ENCODE results near the gene ZNF182. TPM values are rescaled to one million over a fixed set of nuclear protein-coding genes. Genes with fewer than 3 reads are reported as not detected.

ZNF182 gene
- total and polyA plus RNA-seq, 2 experiments from 2014 or later: 3.1 to 4.1 TPM

DNA sequence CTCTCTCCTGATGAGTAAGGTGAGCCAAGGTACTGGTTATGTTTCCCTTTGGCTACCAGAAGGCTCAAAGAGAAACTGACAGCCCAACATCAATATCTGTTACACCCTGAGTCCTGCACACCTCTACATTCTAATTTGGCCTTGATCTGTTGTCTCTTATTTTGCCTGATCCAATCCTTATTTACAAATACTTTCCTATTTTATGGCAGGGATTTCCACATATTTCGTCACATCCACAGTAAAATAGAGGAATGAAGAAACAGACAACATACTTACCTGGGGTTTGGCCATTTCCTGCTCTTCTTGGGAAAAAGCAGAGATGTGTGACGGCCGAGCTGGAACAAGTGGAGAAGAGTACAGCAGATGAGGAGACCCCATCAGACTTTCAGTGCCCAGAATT is 1.5 kb downstream of the ZNF182 start:
- TF ChIP-seq, protein P1, sequence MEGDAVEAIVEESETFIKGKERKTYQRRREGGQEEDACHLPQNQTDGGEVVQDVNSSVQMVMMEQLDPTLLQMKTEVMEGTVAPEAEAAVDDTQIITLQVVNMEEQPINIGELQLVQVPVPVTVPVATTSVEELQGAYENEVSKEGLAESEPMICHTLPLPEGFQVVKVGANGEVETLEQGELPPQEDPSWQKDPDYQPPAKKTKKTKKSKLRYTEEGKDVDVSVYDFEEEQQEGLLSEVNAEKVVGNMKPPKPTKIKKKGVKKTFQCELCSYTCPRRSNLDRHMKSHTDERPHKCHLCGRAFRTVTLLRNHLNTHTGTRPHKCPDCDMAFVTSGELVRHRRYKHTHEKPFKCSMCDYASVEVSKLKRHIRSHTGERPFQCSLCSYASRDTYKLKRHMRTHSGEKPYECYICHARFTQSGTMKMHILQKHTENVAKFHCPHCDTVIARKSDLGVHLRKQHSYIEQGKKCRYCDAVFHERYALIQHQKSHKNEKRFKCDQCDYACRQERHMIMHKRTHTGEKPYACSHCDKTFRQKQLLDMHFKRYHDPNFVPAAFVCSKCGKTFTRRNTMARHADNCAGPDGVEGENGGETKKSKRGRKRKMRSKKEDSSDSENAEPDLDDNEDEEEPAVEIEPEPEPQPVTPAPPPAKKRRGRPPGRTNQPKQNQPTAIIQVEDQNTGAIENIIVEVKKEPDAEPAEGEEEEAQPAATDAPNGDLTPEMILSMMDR (IDR thresholded peaks at IDR 0.05; ENCODE audit: low read depth, low read length): no peak
- Histone ChIP-seq H3K36me3 (no peaks in the 10 kb centered on the region), H3K27ac (no peak overlapping the region), H3K4me1 (ENCODE audit: low read depth) (no peaks in the 10 kb centered on the region), H3K9me3 (ENCODE audit: low read depth) (no peaks in the 10 kb centered on the region), H3K4me3 (no peak overlapping the region), H3K27me3 (no peaks in the 10 kb centered on the region)
- DNase-seq (ENCODE audit: low read depth in 1 of 2, low spot score in 1 of 2): no peak

- no peaks in the 10 kb centered on the region for H3K27me3 ChIP-seq
- TF ChIP-seq, protein P1 (IDR thresholded peaks at IDR 0.05; ENCODE audit: low read depth, low read length): no peak
- no peaks in the 10 kb centered on the region for H3K4me1 ChIP-seq (ENCODE audit: low read depth)
- no peak for DNase-seq (ENCODE audit: low read depth in 1 of 2, low spot score in 1 of 2)
- no peaks in the 10 kb centered on the region for H3K9me3 ChIP-seq (ENCODE audit: low read depth)
- no peak overlapping the region for H3K4me3 ChIP-seq
- no peak overlapping the region for H3K27ac ChIP-seq
- no peaks in the 10 kb centered on the region for H3K36me3 ChIP-seq
Measured at GRCh38 chrX:48001260-48001659, 2.5 kb downstream of the ZNF182 start.

- DNase-seq (ENCODE audit: low read depth in 1 of 2, low spot score in 1 of 2): no peak
- TF ChIP-seq, protein P1 (IDR thresholded peaks at IDR 0.05; ENCODE audit: low read depth, low read length): no peak
- Histone ChIP-seq H3K27ac (no peak overlapping the region), H3K27me3 (no peaks in the 10 kb centered on the region), H3K36me3 (no peaks in the 10 kb centered on the region), H3K9me3 (ENCODE audit: low read depth) (no peaks in the 10 kb centered on the region), H3K4me3 (no peak overlapping the region), H3K4me1 (ENCODE audit: low read depth) (no peaks in the 10 kb centered on the region)
Measured at GRCh38 chrX:47992669-47993068, 11.1 kb downstream of the ZNF182 start.

DNA sequence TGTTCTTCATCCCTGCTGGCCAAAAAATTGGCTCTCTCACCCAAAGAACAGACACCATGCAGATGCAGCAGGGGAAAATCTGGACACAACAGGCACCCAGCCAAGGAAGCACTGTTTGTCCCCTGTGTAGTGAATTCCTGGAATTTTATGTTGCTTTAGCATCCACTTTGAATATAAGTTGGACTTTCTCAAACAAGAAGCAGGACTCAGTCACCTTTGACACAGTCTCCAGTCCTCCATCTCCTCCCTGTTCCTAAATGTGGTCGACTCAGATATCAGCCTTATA is 11.8 kb downstream of the ZNF182 start:
- Histone ChIP-seq H3K4me3 (no peak overlapping the region), H3K27me3 (no peaks in the 10 kb centered on the region), H3K4me1 (ENCODE audit: low read depth) (no peaks in the 10 kb centered on the region), H3K27ac (no peak overlapping the region), H3K9me3 (ENCODE audit: low read depth) (no peaks in the 10 kb centered on the region), H3K36me3 (no peaks in the 10 kb centered on the region)
- TF ChIP-seq, protein P1 (IDR thresholded peaks at IDR 0.05; ENCODE audit: low read depth, low read length): no peak
- DNase-seq (ENCODE audit: low read depth in 1 of 2, low spot score in 1 of 2): peak in 1 of 2 donors; percentile 19

GRCh38 chrX:47991263-47992094 is 12.3 kb downstream of the ZNF182 start:
- H3K4me3 ChIP-seq: no peak overlapping the region
- H3K27me3 ChIP-seq: no peaks in the 10 kb centered on the region
- no peaks in the 10 kb centered on the region for H3K9me3 ChIP-seq (ENCODE audit: low read depth)
- H3K27ac ChIP-seq: no peak overlapping the region
- TF ChIP-seq, protein P1 (IDR thresholded peaks at IDR 0.05; ENCODE audit: low read depth, low read length): no peak
- peak in 1 of 2 donors; percentile 67 for DNase-seq (ENCODE audit: low read depth in 1 of 2, low spot score in 1 of 2)
- no peaks in the 10 kb centered on the region for H3K36me3 ChIP-seq
- H3K4me1 ChIP-seq (ENCODE audit: low read depth): no peaks in the 10 kb centered on the region
